ENCODE measurements around the gene LBX1.

DNA sequence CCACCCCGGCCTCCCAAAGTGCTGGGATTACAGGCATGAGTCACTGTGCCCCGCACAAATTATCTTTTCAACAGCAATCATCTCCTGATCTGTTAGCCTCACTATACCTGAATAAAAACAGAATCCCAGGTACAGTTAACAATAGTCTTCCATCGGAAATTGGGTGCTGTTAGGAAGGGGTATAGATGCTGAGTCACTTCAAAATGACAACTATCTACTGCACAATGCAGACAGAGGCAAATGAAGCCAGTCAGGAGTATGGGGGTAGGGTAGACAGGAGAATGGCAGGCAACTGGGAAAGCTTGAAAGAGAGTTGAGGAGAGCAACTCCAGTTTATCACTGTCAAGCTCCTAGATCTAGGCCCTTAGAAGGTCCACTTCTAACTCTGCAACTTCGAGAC, 40.3 kb downstream of the LBX1 start:
- TF ChIP-seq, protein P1, sequence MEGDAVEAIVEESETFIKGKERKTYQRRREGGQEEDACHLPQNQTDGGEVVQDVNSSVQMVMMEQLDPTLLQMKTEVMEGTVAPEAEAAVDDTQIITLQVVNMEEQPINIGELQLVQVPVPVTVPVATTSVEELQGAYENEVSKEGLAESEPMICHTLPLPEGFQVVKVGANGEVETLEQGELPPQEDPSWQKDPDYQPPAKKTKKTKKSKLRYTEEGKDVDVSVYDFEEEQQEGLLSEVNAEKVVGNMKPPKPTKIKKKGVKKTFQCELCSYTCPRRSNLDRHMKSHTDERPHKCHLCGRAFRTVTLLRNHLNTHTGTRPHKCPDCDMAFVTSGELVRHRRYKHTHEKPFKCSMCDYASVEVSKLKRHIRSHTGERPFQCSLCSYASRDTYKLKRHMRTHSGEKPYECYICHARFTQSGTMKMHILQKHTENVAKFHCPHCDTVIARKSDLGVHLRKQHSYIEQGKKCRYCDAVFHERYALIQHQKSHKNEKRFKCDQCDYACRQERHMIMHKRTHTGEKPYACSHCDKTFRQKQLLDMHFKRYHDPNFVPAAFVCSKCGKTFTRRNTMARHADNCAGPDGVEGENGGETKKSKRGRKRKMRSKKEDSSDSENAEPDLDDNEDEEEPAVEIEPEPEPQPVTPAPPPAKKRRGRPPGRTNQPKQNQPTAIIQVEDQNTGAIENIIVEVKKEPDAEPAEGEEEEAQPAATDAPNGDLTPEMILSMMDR (IDR thresholded peaks at IDR 0.05): no peak
- TF ChIP-seq SIN3A (IDR thresholded peaks at IDR 0.05; ENCODE audit: borderline replicate concordance, insufficient read depth, low read depth, low read length) (no peak), POLR2AphosphoS5 (IDR thresholded peaks at IDR 0.05; ENCODE audit: low read depth, low read length) (no peak), TCF7L2 (IDR thresholded peaks at IDR 0.05; ENCODE audit: low read depth, low read length) (no peak)
- TF ChIP-seq, protein P2, sequence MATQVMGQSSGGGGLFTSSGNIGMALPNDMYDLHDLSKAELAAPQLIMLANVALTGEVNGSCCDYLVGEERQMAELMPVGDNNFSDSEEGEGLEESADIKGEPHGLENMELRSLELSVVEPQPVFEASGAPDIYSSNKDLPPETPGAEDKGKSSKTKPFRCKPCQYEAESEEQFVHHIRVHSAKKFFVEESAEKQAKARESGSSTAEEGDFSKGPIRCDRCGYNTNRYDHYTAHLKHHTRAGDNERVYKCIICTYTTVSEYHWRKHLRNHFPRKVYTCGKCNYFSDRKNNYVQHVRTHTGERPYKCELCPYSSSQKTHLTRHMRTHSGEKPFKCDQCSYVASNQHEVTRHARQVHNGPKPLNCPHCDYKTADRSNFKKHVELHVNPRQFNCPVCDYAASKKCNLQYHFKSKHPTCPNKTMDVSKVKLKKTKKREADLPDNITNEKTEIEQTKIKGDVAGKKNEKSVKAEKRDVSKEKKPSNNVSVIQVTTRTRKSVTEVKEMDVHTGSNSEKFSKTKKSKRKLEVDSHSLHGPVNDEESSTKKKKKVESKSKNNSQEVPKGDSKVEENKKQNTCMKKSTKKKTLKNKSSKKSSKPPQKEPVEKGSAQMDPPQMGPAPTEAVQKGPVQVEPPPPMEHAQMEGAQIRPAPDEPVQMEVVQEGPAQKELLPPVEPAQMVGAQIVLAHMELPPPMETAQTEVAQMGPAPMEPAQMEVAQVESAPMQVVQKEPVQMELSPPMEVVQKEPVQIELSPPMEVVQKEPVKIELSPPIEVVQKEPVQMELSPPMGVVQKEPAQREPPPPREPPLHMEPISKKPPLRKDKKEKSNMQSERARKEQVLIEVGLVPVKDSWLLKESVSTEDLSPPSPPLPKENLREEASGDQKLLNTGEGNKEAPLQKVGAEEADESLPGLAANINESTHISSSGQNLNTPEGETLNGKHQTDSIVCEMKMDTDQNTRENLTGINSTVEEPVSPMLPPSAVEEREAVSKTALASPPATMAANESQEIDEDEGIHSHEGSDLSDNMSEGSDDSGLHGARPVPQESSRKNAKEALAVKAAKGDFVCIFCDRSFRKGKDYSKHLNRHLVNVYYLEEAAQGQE (IDR thresholded peaks at IDR 0.05; ENCODE audit: insufficient read depth in 1 of 2, low read depth in 2 of 2, low read length in 1 of 2): no peak
